Inferior parietal cortex (tissue), 1 donor: ENCODE data around the gene PTPN2.
"Not testable (repeated sequence)": the region's sequence is repeated elsewhere in the genome, so short reads cannot be mapped to it uniquely, and the experiment has no call there.

Experiments used
- DNase-seq: peaks from one replicate; pipeline ENCODE4 v3.0.0-alpha.2; 2016; ENCODE audit errors: extremely low spot score

PTPN2 gene

DNA sequence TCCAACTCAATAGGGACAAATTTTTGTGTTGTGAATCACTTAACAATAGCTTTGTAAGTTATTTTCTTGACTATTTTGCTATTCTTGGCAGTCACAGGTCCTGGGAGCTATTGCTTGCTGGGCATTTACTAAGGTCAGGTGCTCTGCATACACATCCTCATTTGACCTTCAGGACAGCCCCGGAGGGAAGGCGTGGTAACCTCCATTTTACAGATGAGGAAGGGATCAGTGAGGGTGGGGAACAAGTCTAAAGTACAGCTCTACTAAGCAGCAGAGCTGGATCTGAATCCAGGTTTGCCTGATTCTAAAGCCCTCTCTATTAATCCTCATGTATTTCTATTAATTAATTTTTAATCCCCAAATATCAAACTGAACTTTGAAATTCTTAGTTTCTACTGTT is 58.8 kb downstream of the PTPN2 start:
- no peak for DNase-seq

- DNase-seq = no peak
Observed at GRCh38 chr18:12823892-12824291, 60.1 kb downstream of the PTPN2 start.

DNA sequence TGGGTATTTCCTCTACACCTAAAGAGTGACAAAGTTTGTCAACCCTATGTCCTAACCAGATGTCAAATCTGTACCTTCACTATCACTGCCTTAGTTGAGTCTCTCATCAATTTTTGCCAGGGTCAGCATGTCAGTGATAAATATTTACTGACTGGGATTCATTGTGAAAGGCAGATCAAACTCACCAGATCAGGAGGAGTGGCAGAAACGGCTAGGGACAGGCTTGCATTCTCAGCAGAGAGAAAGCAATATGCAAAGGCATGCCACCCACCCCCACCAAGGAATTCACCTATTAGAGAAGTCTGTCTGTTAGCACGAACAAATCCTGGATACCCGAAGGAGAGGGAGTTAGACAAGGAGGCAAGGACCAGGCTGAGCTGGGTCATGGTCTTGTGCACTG is 62.6 kb downstream of the PTPN2 start:
- no peak for DNase-seq

DNA sequence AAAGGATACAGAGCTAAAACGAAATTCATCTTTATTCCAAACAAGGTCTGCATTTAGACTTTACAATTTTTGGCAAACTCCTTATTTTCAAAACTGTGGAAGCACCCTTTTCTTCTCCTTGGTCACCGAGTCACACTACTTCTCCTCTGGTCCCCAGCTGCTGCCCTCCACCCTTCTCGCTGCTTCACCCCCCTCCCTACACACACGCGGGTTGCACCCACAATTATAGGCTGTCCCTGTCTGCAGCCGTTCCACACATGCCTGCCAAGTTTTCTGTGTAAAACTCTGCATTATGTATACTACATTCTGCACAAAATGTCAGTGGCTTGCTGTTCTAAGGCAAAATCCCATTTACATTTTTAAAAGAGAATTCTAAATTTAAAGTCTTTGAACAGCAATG is 63.5 kb downstream of the PTPN2 start:
- DNase-seq = no peak

DNA sequence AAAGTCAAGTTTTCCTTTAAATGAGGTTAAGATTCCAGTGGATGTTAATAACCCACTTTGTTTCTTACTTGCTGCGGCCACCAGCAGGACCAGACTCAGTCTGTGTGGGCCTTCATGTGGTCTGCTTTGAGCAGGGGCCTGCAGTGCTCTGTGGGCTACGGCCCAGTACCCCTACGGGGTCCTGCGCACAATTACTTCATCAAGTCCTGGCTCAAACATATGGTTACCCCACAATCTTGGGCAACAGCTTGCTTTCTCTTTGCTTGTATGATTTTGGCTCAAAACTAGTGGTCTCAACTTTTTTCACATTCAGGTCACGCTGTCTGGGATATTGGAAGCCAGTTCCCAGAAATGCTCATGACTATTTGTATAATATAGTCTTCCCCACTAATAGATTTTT is 64.2 kb downstream of the PTPN2 start:
- no peak for DNase-seq

DNA sequence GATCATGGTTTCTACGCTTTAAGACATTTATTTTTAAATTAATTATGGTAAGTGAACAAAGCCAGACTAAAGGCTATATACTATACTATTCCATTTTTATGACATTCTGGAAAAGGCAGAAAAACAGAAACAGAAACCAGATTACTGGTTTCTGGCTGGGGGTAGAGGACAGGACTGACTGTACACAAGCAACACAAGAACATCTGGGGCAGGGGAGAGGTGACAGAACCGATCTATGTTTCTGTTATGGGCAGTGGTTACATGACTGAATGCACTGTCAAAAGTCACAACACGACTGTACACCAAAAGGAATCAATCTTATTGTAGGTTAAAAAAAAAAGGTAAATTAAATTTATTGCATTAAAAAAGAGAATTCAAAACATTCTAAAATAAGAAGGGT is 64.7 kb downstream of the PTPN2 start:
- DNase-seq = no peak

- no peak for DNase-seq
Observed at GRCh38 chr18:12818243-12818642, 65.8 kb downstream of the PTPN2 start.

GRCh38 chr18:12816451-12816850 is 67.6 kb downstream of the PTPN2 start:
- DNase-seq = no peak

GRCh38 chr18:12811191-12811950 is 72.7 kb downstream of the PTPN2 start:
- DNase-seq = no peak

- no peak for DNase-seq
Observed at GRCh38 chr18:12803069-12803936, 80.7 kb downstream of the PTPN2 start.

DNA sequence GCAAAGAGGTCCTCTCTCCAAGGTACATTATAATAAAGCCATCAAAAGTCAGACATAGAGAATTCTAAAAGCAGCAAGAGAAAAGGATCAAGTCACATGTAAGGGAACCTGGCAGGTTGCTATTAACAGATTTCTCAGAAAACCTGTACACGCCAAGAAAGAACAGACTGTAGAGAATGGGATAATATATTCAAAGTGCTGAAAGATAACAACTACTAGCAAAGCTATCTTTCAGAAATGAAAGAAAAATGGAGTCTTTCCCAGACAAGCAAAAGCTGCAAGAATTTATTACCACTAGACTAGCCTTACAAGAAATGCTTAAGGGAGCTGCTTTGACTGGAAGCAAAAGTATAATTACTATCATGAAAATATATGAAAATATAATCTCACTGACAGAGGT is 81.5 kb downstream of the PTPN2 start:
- no peak for DNase-seq

DNA sequence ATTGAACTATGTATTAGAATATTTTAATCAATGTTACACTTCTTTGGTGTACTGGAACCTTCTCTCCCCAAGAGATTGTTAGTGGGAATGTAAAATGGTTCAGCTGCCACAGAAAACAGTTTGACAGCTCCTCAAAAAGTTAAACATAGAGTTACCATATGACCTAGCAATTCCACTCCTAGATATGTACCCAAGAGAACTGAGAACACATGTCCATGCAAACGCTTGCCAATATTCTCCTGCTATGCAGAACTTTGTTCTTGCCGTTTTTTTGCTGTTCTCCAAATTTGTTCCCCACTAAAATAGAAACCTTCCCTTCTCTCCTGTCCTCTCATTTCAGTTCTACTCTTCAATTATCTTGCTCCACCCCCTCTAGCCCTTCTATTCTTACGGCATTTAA is 87.6 kb downstream of the PTPN2 start:
- DNase-seq = no peak

- DNase-seq = no peak
Observed at GRCh38 chr18:12791610-12792009, 92.4 kb downstream of the PTPN2 start.

GRCh38 chr18:12786669-12787068 is 97.4 kb downstream of the PTPN2 start:
- no peak for DNase-seq

DNA sequence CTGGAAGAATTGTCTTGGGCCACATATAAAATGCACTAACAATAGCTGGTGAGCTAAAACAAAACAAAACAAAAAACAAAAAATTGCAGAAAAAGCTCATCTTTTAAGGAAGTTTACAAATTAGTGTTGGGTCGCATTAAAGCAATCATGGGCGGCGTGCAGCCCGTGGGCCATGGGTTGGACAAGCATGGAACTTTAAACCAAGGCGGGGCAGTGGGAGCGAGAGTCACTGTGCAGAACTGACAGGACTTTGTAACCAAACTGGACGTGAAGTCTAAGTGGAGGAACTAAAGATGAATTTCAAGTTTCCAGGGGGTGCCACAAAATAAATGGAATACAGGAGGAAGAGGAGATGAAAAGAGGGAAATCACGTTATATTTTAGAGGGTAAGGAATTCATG is 100.5 kb downstream of the PTPN2 start:
- DNase-seq = no peak

DNA sequence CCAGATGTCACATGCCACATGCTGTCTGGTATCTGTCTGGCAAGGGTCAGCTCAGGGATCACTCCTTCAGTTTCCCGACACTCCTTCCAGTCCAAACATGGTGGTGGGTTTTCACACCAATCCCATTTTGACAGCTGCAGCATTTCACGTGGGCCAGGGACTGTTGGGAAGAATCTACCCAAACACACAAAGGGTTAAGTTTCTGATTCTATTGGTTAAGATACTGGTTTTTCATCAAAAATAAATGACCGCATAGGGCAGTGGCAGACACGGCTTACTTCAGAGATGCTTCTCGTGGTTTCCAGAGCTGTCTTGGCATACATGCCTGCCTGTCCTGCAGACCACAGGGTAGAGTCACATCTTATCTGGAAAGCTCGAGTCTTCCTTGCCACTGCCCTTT is 101.5 kb downstream of the PTPN2 start:
- DNase-seq = no peak

DNA sequence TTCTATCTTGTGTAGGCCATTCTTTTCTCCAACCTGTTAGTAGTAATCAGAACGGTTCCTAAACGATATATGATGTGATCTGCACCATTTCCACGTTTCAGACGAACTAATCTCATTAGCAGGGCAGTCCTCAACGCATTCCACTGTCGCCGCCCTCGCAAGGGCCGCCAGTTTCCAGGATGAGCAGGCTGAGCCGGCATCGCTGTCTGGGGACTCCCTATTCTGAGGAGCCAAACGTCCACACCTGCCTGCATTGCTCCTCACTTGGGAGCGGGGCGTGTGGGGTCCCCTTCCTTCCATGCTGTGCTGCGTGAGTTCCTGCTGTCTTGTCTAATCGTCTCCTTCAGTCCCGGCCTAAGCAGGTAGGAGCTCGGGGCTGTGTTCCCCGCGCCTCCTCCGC is 104.6 kb downstream of the PTPN2 start:
- DNase-seq = no peak

GRCh38 chr18:12779043-12779442 is 105.0 kb downstream of the PTPN2 start:
- DNase-seq = no peak

- DNase-seq = no peak
Observed at GRCh38 chr18:12777500-12777944, 106.5 kb downstream of the PTPN2 start.

DNA sequence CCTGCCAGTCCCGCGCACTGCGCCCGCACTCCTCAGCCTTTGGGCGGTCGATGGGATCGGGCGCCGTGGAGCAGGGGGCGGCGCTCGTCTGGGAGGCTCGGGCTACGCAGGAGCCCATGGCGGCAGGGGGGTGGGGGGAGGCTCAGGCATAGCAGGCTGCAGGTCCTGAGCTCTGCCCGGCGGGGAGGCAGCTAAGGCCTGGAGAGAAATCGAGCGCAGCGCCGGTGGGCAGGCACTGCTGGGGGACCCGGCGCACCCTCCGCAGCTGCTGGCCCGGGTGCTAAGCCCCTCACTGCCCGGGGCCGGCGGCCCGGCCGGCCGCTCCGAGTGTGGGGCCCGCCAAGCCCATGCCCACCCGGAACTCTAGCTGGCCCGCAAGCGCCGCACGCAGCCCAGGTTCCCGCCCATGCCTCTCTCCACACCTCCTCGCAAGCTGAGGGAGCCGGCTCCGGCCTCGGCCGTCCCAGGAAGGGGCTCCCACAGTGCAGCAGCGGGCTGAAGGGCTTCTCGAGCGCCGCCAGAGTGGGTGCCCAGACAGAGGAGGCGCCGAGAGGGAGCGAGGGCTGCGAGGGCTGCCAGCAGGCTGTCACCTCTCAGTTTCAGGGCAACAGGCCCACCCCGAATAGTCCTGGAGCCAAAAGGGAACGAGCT is 107.1 kb downstream of the PTPN2 start:
- no peak for DNase-seq

DNA sequence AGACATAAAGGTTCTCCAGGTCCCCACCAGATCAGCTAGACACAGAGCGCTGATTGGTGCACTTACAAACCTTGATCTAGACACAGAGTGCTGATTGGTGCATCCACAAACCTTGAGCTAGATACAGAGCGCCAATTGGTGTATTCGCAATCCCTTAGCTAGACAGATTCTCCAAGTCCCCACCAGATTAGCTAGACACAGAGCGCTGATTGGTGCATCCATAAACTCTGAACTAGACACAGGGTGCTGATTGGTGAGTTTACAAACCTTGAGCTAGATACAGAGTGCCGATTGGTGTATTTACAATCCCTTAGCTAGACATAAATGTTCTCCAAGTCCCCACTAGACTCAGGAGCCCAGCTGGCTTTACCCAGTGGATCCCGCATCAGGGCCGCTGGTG is 107.6 kb downstream of the PTPN2 start:
- DNase-seq = not testable (repeated sequence)

DNA sequence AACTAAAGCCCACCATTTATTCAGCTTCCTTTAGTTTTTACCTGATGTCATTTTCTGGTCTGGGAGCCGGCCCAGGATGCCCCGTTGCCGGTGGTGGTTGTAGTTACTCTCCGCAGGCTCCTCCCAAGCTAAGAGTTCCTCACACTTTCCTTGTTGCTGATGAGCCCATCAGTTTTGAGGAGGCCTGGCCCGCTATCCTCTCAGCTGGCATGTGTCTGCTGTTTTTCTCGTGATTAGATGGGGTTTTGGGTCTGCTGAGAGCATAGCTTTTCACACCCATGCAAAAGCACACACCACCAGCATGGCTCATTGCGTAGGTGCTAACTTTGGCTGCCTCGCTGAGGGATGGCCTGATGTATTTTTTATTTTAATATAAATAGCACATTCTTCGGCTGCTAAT is 109.1 kb downstream of the PTPN2 start:
- DNase-seq = no peak

DNA sequence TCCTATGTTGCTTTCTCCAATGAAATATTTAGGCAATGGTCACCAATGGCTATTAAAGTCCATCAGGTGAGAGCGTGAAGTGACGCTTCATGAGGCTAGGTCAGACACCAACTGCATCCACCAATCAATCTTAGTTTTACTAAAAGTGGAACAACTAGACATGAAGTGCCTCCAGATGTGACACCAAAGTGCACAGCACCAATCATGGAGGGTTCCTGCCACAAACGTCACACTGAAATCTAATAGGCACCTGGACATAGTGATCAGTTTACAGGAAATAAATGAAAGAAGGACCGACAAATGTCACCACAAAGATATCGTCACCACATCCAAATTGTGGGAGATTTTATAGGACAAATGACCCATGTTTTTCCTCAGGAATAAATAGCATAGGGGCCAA is 110.7 kb downstream of the PTPN2 start:
- no peak for DNase-seq
